SU-DHL-6 (cell line): ENCODE data around the gene TAF11.

Source experiments
- H2AFZ ChIP-seq: fragments of 200-600 bp; sonication (generic); 2 replicates; pipeline ENCODE4 v1.6.1; 2014; ENCODE audit warnings: low read depth, mild to moderate bottlenecking, moderate library complexity, mixed read lengths, antibody characterized with exemption, low read length; ENCODE audit not compliant: severe bottlenecking
- H3F3A ChIP-seq: fragments of 200-600 bp; shearing (Covaris generic); 2 replicates; pipeline ENCODE4 v1.6.0; 2016; ENCODE audit warnings: antibody characterized with exemption, mild to moderate bottlenecking; ENCODE audit not compliant: insufficient read depth
- H3K27ac ChIP-seq: fragments of 200-600 bp; sonication (generic); 2 replicates; pipeline ENCODE4 v1.5.1; 2016; ENCODE audit warnings: low read depth, mild to moderate bottlenecking, low read length, moderate library complexity, mixed read lengths
- H3K27me3 ChIP-seq: fragments of 200-600 bp; sonication (generic), shearing (Covaris generic); 2 replicates; pipeline ENCODE4 v1.6.0; 2014; ENCODE audit warnings: mild to moderate bottlenecking, low read length
- H3K36me3 ChIP-seq: fragments of 200-600 bp; sonication (generic); 2 replicates; pipeline ENCODE4 v1.6.1; 2014; ENCODE audit warnings: mild to moderate bottlenecking, low read length, mixed read lengths
- H3K4me2 ChIP-seq: fragments of 300-600, 200-600 bp; shearing (Covaris generic), sonication (generic); 2 replicates; pipeline ENCODE4 v1.6.0; 2014; ENCODE audit warnings: low read length, low read depth, mild to moderate bottlenecking; ENCODE audit not compliant: poor library complexity, severe bottlenecking
- H3K4me3 ChIP-seq: fragments of 200-600 bp; sonication (generic); 2 replicates; pipeline ENCODE4 v1.5.1; 2014; ENCODE audit warnings: antibody characterized with exemption, low read length, mild to moderate bottlenecking, mixed read lengths; ENCODE audit not compliant: insufficient read depth, poor library complexity, severe bottlenecking
- H3K79me2 ChIP-seq: fragments of 200-600 bp; sonication (generic); 2 replicates; pipeline ENCODE4 v1.6.1; 2014; ENCODE audit warnings: mild to moderate bottlenecking, low read length, moderate library complexity; ENCODE audit not compliant: insufficient read depth
- H3K9ac ChIP-seq: fragments of 200-600 bp; sonication (generic); 2 replicates; pipeline ENCODE4 v1.7.0; 2014; ENCODE audit warnings: mild to moderate bottlenecking, low read length
- H3K9me2 ChIP-seq: fragments of 200-600 bp; sonication (generic); replicated peaks from 2 replicates; pipeline ENCODE4 v1.6.1; 2014; ENCODE audit warnings: low read length; ENCODE audit not compliant: insufficient read depth
- H3K9me3 ChIP-seq: fragments of 200-600 bp; sonication (generic); 2 replicates; pipeline ENCODE4 v1.6.1; 2014; ENCODE audit warnings: low read length, mixed read lengths; ENCODE audit not compliant: insufficient read depth
- H4K20me1 ChIP-seq: fragments of 200-600 bp; sonication (generic); 2 replicates; pipeline ENCODE4 v1.6.1; 2014; ENCODE audit warnings: low read depth, mild to moderate bottlenecking, antibody characterized with exemption, low read length, moderate library complexity, mixed read lengths
- CTCF ChIP-seq: fragments of 200-600 bp; sonication (generic); IDR thresholded peaks from one replicate; pipeline ENCODE4 v1.5.1; 2017; ENCODE audit warnings: antibody characterized with exemption, mild to moderate bottlenecking, low read length, moderate library complexity; ENCODE audit not compliant: insufficient read depth, poor library complexity, severe bottlenecking
- EZH2phosphoT487 ChIP-seq: fragments of 200-600 bp; sonication (generic), shearing (Covaris generic); conservative IDR thresholded peaks from 2 replicates; pipeline ENCODE4 v1.6.1; 2018; ENCODE audit warnings: mild to moderate bottlenecking, antibody characterized with exemption, low read length, moderate library complexity, mixed read lengths

The TAF11 gene

GRCh38 chr6:34916348-34916967, 28.6 kb upstream of the TAF11 start:
- Histone ChIP-seq H4K20me1 (0 out of 2 replicates have a peak, but pooled peaks cover 12% of the 10 kb centered on the region), H3F3A (no peaks in the 10 kb centered on the region), H3K9ac (no peak overlapping the region), H3K9me2 (no peaks in the 10 kb centered on the region), H3K36me3 (no peaks in the 10 kb centered on the region), H3K9me3 (no peaks in the 10 kb centered on the region), H3K79me2 (no peaks in the 10 kb centered on the region), H3K4me3 (no peak overlapping the region), H2AFZ (no peak overlapping the region), H3K4me2 (no peak overlapping the region), H3K27ac (no peak overlapping the region), H3K27me3 (no peaks in the 10 kb centered on the region)
- TF ChIP-seq EZH2phosphoT487: no peak
- no peak for TF ChIP-seq CTCF

DNA sequence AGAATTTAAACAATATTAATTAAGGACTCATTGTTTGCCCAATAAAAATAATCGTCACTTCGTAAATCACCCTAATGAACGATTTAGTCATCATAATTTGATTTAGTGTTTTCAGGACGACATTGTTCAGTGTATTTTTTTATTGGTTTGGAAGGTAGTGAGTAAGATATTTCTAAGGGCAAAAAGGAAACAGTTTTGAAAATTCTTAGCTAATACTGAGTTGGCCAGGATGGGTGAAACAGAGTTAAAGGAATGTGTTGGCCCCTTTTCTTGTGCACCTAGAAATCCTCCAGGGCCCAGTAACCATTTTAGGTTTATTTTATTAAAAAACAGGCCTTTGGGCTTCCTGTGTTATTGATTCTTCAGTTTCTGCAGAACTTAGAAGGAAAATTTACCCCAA, 26.5 kb upstream of the TAF11 start:
- Histone ChIP-seq H3K4me3 (no peak overlapping the region), H3K9ac (no peak overlapping the region), H3K36me3 (no peaks in the 10 kb centered on the region), H3K79me2 (no peaks in the 10 kb centered on the region), H3K4me2 (no peak overlapping the region), H4K20me1 (peaks cover 20% of the 10 kb centered on the region; the same call in 1 of the 2 replicates), H3K9me3 (no peaks in the 10 kb centered on the region), H3K27ac (no peak overlapping the region), H3F3A (no peaks in the 10 kb centered on the region), H3K27me3 (no peaks in the 10 kb centered on the region), H2AFZ (no peak overlapping the region), H3K9me2 (no peaks in the 10 kb centered on the region)
- TF ChIP-seq CTCF (no peak), EZH2phosphoT487 (no peak)

DNA sequence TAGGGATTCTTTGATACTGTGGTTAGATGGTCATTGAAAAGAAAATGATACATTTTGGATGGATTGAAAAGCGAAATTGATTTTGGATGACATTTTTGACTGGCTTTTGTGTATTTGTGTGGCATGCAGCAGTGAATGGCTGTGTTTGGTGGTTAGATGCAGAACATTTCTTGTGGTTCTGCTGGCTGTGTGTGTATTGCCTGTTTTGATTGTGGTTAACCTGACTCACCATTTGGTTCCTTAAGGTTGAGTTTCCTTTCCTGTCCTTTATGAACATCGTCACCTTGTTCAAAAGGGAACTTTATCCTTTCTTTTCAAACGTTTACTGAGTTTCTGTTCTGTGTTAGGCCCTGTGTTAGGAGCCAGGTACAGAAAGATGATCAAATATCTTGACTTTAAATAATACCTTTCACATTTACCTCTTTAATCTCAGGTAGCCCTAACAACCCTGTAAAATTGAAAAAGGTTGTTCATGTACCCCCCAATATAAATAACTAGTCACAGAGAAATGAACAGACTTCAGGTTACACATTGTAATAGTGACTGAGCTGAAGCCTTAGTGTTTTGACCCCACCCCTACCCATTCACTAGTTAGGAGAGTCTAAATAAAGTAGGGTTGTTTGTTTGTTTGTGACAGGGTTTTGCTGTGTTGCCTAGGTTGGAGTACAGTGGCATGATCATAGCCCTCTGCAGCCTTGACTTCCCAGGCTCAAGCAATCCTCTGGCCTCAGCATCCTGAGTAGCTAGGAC, 25.0 kb upstream of the TAF11 start:
- Histone ChIP-seq H3K9me3 (no peaks in the 10 kb centered on the region), H4K20me1 (peaks cover 30% of the 10 kb centered on the region; the same call in 1 of the 2 replicates), H3K4me3 (no peak overlapping the region), H3K4me2 (no peak overlapping the region), H3K9me2 (no peaks in the 10 kb centered on the region), H3K36me3 (no peaks in the 10 kb centered on the region), H3F3A (no peaks in the 10 kb centered on the region), H3K79me2 (no peaks in the 10 kb centered on the region), H3K9ac (no peak overlapping the region), H2AFZ (no peak overlapping the region), H3K27ac (no peak overlapping the region), H3K27me3 (no peaks in the 10 kb centered on the region)
- TF ChIP-seq EZH2phosphoT487 (no peak), CTCF (no peak)
